T1000 (cell line): ENCODE measurements around the gene IL1RAPL1.

Source experiments
- DNase-seq: peaks from one replicate; lab custom pipeline; 2025; ENCODE audit warnings: mixed read lengths; lab: John Stamatoyannopoulos, UW

IL1RAPL1 gene

DNA sequence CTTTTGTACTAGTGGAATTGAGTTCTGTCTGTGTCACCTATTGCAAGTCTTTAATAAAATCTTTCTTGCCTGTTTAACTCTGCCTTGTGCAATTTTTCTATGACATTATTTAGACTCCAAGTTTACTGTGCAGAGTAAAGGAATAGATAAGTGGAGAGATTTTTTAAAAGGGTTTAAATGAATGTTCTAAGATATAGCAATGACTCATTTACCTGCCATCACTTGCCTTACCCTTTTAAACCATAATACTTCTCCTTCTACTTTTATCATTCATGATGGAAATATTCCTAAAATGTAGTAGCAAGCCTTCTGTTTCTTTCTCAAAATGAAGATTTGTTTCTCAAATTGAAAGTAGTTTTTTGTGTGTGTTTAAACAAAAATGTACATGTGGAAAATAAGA, 845.3 kb downstream of the IL1RAPL1 start:
- no peak for DNase-seq

DNA sequence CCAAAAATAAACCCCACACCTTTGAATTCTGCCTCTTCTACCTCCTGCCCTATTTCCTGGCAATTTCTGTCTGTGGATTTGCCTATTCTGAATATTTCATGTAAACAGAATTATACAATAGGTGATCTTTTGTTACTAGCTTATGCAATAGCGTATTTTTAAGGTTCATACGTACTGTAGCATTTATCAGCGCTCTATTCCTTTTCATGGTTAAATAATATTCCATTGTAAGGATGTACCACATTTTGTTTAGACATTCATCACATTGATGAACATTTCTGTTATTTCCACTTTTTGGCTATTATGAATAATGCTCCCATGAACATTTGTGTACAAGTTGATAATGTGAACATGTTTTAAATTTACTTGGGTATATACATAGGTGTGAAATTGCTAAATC, 847.7 kb downstream of the IL1RAPL1 start:
- no peak for DNase-seq

DNA sequence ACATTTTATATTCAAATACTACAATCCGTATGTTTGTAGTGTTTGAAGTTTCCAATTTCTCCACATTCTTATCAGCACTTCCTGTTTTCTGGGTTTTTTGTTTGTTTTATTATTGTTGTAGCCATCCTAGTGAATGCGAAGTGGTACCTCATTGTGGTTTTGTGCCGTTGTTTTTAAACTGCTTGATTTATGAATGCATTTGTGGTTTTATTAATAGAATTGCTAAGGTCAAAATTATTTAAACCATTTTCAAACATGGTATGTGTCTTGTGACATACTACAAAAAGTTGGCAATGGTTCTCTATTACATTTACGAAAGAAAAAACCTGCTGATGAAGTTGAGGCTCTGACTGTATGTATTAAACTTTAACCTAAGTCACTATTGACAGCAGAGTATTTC, 848.1 kb downstream of the IL1RAPL1 start:
- DNase-seq = no peak

DNA sequence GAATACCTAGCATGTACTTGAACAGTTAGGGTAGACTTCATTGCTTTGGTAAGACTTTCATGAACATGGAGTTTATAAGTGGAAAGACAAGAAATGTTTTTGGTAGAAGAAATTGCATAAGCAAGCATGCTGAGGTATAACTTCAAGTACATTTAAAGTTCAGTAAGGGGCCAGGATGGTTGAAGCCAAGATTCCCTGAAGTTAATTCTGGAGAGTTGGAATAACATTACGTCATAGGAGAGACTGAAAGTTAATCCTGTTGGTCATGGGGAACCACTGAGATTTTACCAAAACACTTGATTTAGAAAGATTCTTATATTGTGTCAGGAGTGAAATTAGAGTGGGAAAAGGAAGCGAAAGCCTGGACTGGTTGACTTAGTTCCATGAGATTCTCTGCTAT, 860.6 kb downstream of the IL1RAPL1 start:
- no peak for DNase-seq

DNA sequence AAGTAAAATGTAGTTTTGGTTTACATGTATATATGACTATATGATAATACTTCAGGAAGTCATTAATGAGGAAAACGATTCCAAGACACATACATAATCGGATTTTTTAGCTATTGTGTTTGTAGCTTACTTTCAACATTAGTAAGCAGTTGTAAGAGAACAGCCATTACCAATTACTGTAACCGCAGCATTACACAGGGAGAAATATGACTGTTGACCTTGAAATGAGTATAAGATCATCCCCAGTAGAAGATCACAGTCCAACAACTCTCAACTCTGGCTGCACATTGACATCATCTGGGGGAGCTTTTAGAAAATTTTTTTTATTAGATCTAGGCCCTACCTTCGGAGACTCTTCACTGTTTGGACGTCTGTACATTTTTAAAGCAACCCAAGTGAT, 866.1 kb downstream of the IL1RAPL1 start:
- DNase-seq = no peak

DNA sequence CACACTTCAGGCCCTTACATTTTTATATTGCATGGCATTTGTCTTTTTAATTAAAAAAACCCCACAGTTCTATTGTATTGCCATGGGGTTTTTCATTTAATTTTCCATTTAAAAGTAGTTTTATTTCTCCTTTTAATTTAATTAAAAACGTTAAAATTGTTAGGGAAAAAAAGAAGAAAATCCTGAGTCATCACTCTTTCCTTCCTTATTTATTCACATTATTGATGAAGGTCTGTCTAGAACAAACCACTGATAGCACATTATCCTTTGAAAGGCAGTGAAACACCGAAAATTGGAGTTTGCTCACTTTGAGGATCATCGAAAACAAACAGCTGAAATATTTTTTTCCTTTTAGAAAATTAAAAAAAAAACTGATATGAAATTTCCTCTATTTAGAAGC, 868.5 kb downstream of the IL1RAPL1 start:
- no peak for DNase-seq

DNA sequence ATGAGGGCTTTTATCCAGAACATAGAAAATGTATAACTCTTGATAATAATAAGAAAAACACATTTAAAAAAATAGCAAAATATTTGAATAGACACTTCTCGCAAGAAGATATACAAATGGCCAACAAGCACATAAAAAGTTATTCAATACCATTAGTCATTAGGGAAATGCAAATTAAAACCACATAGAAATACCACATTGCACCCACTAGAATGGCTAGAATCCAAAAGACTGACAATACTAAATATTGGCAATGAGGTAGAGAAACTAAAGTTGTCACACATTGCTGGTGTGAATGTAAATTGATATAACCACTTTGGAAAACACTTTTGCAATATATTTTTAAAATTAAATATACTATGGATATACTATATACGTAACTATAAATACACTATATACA, 873.8 kb downstream of the IL1RAPL1 start:
- no peak for DNase-seq

DNA sequence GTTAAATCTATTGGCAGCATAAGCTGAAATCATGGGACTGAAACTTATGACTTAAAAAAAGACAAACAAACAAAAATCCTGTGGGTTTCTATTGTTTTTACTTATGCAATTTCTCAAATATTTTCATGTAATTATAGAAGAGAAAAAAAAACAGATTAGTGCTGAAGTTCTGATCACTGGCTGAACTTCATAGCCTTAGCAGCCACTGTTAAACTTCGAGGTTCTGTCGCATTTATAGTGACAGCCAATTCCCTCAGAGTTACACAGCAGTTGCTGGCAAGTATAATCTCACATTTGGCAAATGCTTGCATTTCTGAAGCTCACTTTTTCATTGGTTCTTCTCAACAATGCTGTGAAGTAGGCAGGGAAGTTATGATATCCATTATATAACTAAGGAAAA, 879.2 kb downstream of the IL1RAPL1 start:
- no peak for DNase-seq

DNA sequence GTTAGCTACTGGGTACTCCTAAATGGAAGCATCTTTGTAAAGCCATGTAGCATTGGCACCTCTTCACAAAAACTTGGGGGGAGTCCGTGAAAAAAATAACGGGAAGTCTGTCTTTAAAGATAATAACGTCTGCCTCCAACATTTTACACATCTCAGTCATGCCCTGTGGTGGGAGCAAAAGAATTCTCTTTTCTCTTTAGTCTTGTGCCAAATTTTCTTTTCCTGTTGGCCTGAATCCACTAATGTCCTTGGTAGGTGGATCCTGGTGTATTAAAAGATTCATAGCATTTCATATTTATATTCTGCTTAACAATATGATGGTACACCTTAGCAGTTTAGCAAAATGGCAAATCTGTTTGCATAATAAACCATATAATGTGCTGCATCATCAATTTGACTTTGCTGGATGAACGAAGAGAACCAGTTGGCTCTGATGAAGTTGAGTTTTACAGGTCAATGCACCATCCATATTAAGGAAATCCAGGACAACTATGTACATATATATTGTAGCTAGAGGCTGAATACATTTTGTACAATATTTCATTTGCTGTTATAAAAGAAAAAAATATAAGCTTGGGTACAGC, 881.8 kb downstream of the IL1RAPL1 start:
- no peak for DNase-seq

DNA sequence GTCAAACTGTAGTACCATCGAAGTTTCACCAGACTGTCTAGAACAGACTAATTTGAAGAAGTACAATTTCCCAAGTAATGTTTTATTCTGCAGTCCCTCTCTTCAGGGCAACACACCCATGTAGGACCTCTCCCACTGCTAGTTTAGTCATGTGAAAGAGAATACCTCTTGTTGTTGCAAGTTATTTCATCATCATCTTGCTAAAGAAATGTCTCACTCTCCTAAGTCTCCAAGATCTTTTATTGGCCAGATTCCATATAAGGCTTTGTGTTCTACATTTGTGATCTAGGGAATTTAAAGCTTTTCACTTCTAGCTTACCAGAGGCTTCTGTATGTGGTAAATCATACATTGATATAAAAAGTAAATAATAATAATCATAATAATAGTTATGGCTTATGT, 882.8 kb downstream of the IL1RAPL1 start:
- DNase-seq = no peak

DNA sequence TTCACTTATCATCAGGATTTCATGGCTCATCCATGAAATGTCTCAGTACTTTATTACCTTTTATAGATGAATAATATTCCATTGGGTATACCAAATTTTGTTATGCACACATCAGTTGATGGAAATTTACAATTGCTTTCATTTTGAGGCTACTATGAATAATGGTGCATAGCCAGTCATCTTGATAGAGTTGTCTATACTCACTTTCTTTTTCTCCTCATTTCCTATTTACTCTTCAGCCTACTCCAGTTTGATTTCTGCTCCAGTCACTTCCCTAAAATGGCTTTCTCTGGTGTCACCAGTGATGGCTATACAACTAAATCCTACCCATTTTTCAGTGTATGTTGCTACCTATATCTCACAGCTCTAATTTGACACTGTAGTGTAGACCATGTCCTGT, 884.6 kb downstream of the IL1RAPL1 start:
- no peak for DNase-seq

DNA sequence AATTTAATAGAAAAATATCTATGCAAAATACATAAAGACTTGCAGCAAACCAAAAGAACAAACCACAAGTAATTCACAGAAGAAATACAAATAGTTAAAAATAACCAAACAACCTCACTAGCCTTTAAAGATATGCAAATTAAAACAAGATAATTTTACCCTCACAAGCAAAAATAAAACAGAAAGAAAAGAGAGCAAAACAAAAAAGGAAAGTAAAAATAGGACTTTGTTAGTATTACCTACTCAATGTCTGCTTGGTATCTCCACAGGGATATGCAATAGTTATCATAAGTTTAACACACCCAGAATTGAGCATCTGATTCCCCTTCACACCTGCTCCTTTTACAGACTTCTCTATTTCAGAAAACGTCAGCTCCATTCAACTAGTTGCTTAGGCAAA, 890.6 kb downstream of the IL1RAPL1 start:
- DNase-seq = no peak

DNA sequence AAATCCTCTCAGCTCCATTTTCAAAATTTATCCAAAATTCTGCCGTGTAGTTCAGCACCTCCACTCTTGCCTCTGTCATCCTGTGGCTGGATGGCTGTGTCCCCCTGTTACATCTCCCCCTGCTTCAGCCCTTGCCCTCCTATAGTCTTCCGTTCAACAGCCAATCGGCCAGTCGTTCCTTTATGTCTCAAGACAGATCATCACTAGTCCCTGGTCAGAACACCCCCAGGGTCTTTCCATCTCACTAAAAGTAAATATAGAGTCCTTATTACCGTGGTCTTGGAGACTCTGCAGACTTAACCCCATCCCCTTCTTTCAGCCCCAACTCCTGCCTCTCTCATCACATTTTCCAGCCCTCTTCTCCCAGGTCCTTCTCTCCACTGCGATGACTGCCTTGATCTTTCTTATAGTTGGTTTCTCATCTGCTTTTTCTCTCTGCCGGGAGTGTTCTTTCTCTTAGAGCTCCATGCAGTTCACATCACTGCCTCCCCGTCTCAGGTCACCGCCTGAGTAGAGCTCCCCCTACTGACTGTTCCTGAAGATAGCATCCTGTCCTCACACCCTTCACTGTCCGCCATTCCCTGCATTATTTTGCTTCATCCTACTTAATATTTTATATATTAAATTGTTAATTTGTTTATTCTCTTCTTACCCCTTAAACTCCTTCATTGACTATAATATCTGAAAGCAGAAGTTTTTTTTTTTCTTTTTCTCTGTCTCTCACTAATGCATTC, 891.3 kb downstream of the IL1RAPL1 start:
- no peak for DNase-seq

DNA sequence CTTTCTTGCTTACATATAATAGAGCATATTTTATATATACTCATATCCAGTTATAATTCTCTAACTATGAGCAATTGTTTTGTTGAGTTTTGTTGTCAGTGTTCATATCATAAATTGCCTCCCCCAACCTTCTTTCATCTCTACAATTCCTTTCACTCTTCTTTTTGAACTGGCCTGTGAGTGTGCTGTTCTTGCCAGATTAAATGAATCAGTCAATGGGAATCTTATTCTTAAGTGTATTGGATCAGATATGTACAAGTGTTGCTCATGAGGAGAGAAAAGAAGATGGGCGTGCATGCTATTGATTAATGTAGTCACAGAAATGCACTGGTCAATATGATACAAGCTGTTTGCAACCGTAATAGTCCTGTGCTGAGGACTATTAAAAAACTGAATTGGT, 900.0 kb downstream of the IL1RAPL1 start:
- DNase-seq = no peak

DNA sequence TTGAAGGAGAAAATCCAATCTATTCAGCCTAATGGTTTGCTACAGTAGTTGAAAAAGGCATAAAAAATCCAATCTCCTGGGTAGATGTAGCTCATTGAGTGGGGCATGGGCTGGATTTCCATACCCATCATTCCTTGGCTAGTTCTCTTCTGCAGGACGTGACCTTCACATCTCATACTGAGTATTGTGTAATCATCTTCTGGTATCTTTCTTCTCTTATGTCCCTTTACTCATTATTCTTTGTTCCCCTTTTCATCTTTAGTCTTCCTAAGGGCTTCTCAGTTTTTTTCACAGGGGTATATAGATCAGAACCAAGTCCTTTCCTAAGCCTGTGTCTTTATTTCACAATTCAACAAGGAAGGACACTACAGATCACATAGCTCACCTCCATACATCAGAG, 900.5 kb downstream of the IL1RAPL1 start:
- no peak for DNase-seq

DNA sequence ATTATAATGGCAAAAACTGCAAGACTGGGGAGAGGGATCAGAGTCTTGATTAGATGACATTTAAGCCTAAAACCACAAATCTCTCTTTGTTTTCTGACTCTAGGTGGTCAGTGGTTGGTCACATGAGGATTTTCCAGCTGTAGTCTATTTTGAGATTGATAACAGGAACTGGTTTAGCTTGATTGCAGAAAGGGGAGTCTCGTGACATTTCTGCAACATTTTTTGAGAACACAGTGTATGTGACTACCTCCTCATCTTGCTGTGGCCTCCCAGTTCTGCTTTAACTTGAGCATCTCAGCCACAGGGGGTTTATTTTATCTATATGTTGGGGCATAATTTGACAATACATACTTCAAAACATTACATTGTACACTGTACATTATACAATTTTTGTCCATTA, 901.7 kb downstream of the IL1RAPL1 start:
- DNase-seq = no peak

DNA sequence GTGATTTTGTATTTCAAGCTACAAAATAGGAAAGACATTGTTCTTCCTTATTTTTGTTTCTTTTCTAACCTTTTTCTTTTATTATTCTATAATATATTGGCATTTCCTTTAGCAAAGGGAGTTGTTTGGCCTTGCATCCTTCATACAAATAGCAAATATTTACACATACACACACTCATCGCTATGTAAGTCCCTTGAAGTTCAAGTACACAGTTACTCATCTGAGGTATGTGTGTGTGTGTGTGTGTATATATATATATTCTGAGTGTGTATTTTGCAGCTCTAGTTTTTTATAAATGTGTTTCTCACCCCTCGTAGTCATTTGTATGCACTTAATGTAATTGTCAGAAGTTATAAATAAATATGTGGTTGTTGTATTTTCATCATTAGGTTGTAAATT, 903.4 kb downstream of the IL1RAPL1 start:
- no peak for DNase-seq

DNA sequence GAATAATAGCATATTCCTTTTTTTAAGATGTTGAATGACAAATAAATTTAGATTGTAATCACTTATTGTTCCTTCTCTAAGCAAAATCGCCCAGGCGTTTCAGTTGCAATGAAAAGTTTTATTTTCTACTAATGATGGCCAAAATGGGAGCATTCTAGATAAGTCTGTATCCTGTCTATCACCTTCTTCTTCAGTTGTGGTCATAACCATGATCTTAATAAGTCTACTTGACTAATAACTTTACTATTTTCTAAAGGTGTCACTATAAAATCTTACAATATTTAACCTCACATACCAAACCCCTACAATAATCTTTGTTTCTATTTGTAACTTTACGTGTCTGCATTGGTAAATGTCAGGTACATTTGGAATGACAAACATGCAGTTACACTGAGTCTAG, 904.4 kb downstream of the IL1RAPL1 start:
- DNase-seq = no peak

DNA sequence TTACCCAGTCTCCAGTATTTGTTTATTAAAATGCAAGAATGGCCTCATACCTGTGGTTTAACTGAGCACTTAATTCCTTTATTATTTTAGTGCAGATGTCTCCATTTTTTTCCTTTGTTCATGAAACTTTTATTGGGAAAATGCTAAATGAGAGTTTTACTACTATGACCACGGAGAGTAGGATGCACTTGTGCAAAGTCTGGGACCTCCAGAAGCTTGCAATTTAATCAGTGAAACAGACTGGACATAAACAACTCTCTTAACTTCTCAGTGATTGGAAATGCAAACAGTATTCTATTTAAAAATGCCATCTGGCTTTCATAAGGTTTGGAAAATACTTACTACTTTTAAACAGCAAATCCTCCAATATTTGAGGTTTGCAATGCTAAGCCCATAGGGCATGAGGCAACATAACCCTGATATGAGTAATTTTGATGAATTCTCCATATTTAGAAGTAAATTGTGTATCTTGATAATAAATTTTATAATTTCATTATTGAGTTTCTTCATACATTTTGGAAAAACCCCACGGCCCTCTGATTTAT, 909.5 kb downstream of the IL1RAPL1 start:
- no peak for DNase-seq

DNA sequence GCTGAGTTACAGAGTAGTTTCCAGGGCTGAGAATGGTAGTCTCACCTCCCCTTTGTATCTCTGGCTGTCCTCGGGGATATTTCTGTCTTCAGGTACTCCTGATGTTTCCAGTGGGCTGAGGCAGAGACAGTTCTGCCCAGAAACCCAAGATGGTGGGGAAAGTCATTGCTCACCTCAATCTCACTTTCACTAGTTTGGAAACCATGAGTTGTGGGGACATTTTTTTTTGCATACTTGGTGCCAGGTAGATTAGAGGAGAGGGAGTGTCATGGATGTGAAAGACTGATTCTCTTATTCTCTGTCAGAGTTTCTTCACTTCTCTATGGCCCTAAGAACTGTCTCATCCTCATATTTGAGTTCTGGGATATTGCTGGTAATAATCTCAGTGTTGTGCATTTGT, 919.5 kb downstream of the IL1RAPL1 start:
- DNase-seq = no peak

DNA sequence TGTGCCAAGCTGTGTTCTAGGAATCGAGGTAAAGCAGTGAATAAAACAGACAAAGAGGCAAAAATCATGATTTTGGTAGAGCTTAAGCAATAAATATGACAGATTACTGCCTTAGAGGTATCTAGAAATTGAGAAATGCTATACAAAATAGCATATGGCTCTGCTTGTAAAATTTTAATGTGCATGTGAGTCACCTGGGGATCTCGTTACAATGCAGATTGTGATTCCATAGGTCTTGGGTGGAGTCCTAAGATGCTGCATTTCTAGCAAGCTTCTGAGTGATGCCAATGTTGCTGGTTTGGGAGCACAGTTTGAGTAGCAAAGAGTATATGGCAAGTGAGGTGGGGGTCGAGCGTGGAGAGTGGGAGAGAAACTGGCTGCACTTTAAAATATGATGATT, 930.9 kb downstream of the IL1RAPL1 start:
- no peak for DNase-seq

DNA sequence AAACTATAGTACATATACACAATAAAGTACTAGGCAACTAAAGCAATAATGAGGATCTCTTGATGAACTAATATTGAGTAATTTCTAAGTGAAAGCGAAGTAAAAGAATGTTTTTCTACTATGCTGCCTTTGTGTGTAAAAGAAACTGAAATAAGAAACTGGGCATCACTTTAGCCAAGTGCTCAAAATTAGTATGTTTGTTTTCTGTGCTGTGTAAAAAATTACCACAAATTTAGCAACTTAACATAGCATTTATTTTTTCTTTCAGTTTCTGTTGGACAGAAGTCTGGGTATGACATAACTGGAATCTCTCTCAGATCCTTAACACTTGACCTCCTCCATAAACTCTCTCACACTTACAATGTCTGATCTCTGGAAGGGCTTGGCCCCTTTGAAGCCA, 941.0 kb downstream of the IL1RAPL1 start:
- no peak for DNase-seq

DNA sequence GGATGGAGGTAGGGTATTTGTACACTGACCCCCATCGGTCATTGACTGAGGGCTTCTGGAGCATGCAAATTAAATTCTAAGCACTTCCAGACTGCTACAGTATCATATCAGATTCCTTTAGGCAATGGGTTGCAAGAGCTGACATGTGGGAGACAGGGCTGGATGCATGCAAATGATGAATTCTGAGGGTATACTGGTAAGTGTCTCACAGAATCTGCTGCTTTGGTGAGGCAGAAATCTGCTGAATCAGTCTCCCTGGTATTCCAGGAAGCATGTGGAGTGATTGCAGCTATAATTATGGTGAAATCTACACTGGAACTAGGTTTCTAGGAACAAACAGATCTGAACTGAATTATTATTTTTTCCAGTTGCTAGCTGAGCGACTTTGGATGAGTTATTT, 943.3 kb downstream of the IL1RAPL1 start:
- DNase-seq = no peak

DNA sequence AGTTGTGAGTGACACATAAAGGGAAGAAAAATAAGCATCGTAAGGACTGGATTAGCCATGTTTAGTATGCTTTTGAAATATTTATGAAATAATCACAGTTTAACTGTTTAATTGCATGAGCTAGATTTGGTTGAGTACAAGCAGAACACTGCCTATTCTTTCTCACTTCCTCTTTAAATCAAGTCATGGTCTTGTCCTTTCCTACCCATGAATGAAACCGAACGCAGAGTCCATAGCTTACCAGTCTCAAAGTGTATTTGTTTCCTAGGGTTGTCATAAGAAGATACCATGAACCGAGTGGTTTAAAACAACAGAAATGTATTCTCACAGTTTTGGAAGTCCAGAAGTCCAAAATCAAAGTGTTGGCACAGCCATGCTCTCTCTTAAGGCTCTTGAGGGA, 944.1 kb downstream of the IL1RAPL1 start:
- no peak for DNase-seq
